ENCODE data around the gene TAP1. TPM values are rescaled to one million over a fixed set of nuclear protein-coding genes. Genes with fewer than 3 reads are reported as not detected.

Gene TAP1
- total RNA-seq, 1 experiment from 2014 or later = 12.1 TPM

DNA sequence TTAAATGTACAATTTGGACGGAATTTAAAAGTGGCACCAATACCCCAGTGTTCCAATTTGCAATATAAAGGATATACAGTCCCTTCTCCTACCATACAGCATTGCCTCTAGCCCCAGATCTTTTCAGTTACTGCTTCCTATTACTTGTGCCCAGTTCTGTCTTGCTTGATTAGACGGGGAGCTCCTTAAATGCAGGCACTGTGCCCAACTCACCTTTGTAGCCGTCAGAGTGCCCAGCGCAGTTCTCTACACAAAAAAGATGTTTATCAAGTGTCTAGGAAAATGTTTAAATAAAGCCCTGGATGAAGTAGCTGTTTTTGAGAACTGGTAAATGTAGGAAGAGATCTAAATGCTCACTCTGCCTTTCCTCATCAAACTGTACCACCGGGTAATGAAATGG, 22.6 kb downstream of the TAP1 start:
- Mint-ChIP-seq H3K27ac (no peak overlapping the region), H3K4me1 (peaks cover 4 to 8% of the 10 kb centered on the region in 2 experiments; a peak in 3 of 4 replicates), H3K36me3 (ENCODE audit: insufficient read depth in 1 of 3, low read depth in 3 of 3) (peaks cover 7 to 19% (median 11%) of the 10 kb centered on the region in 3 experiments; a peak in 5 of 7 replicates), H3K9me3 (no peaks in the 10 kb centered on the region), H3K27me3 (ENCODE audit: low read depth) (no peaks in the 10 kb centered on the region), H3K4me3 (no peak overlapping the region)
- H2AFZ ChIP-seq (ENCODE audit: low read length) = no peak overlapping the region
- H3K14ac ChIP-seq (ENCODE audit: insufficient read depth, low read length) = no peak overlapping the region
- H2BK20ac ChIP-seq (ENCODE audit: low read depth, low read length, poor library complexity, severe bottlenecking) = no peak overlapping the region
- no peak overlapping the region for H2BK120ac ChIP-seq (ENCODE audit: low read depth, low read length, poor library complexity, severe bottlenecking)
- H3K79me1 ChIP-seq (ENCODE audit: insufficient read depth, low read depth, low read length, poor library complexity, severe bottlenecking) = no peaks in the 10 kb centered on the region
- no peak overlapping the region for H3K9ac ChIP-seq (ENCODE audit: extremely low read depth, insufficient read length, low read length)
- no peak overlapping the region for H2AK5ac ChIP-seq (ENCODE audit: insufficient read length, low read length)
- no peaks in the 10 kb centered on the region for H3K27me3 ChIP-seq (ENCODE audit: insufficient read depth, low read length)
- H4K5ac ChIP-seq (ENCODE audit: insufficient read length, low read depth, low read length) = no peak overlapping the region
- no peak overlapping the region for H3K27ac ChIP-seq (ENCODE audit: insufficient read length, low read depth, low read length)
- H2BK15ac ChIP-seq (ENCODE audit: low read depth, low read length) = no peak overlapping the region
- H2BK12ac ChIP-seq (ENCODE audit: insufficient read length, low read depth, low read length) = no peak overlapping the region
- H3K79me2 ChIP-seq (ENCODE audit: insufficient read depth, low read length) = no peaks in the 10 kb centered on the region
- DNase-seq = no peak
- H4K20me1 ChIP-seq (ENCODE audit: control insufficient read depth, insufficient read depth, insufficient read length) = no peaks in the 10 kb centered on the region
- H3K9me3 ChIP-seq (ENCODE audit: control insufficient read depth, low read depth, low read length) = no peaks in the 10 kb centered on the region
- no peaks in the 10 kb centered on the region for H3K23me2 ChIP-seq (ENCODE audit: insufficient read length, low read depth, low read length, poor library complexity, severe bottlenecking)
- no peak overlapping the region for H2BK5ac ChIP-seq (ENCODE audit: insufficient read length, low read length)
- H3K56ac ChIP-seq (ENCODE audit: insufficient read length, low read depth, low read length) = no peak overlapping the region
- H3T11ph ChIP-seq (ENCODE audit: low read length) = no peak overlapping the region
- WGBS (ENCODE audit: extremely low coverage, insufficient read length, low lambda C conversion rate) = no CpG with 5 or more reads among the region's 5 CpGs
- H3K4me1 ChIP-seq (ENCODE audit: insufficient read depth, low read length) = no peaks in the 10 kb centered on the region
- H3K18ac ChIP-seq (ENCODE audit: insufficient read length, low read depth, low read length) = no peak overlapping the region
- TF ChIP-seq, protein P1, sequence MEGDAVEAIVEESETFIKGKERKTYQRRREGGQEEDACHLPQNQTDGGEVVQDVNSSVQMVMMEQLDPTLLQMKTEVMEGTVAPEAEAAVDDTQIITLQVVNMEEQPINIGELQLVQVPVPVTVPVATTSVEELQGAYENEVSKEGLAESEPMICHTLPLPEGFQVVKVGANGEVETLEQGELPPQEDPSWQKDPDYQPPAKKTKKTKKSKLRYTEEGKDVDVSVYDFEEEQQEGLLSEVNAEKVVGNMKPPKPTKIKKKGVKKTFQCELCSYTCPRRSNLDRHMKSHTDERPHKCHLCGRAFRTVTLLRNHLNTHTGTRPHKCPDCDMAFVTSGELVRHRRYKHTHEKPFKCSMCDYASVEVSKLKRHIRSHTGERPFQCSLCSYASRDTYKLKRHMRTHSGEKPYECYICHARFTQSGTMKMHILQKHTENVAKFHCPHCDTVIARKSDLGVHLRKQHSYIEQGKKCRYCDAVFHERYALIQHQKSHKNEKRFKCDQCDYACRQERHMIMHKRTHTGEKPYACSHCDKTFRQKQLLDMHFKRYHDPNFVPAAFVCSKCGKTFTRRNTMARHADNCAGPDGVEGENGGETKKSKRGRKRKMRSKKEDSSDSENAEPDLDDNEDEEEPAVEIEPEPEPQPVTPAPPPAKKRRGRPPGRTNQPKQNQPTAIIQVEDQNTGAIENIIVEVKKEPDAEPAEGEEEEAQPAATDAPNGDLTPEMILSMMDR (conservative IDR thresholded peaks at IDR 0.05) = no peak
- no peak overlapping the region for H4K91ac ChIP-seq (ENCODE audit: insufficient read length, low read depth, low read length)
- no peak overlapping the region for H3K4ac ChIP-seq (ENCODE audit: low read depth, low read length)
- no peak overlapping the region for H4K8ac ChIP-seq (replicated peaks; ENCODE audit: insufficient read length, low read depth, low read length)
- no peak overlapping the region for H3K4me2 ChIP-seq (ENCODE audit: insufficient read depth, insufficient read length, low read length)
- no peak overlapping the region for H3K23ac ChIP-seq (ENCODE audit: insufficient read length, low read depth, low read length)
